SK-MEL-5 (cell line): ENCODE results near the gene LGR4. TPM values are rescaled to one million over a fixed set of nuclear protein-coding genes. Genes with fewer than 3 reads are reported as not detected.
"Not testable (repeated sequence)": the region's sequence is repeated elsewhere in the genome, so short reads cannot be mapped to it uniquely, and the experiment has no call there.

Experiments used
- DNase-seq: peaks from one replicate; pipeline ENCODE4 v3.0.0-alpha.2; 2016; ENCODE audit warnings: low read depth, low spot score
- in situ Hi-C: cut with HindIII; loops from 2 replicates; pipeline ENCODE4 v1.10.0; 2016; ENCODE audit warnings: low sequenced_read_pairs, high pct_unique_total_duplicates, low pct_unique_long_range_greater_than_20kb
- total RNA-seq: library from RNA; depleted of rRNA; stranded (reverse); fragments of >200 nt; shearing (Covaris generic); gene quantifications from 2 replicates; pipeline ENCODE4 v1.2.3, GENCODE V29; 2014

LGR4 gene
- total RNA-seq, 1 experiment from 2014 or later: 10.2 TPM

DNA sequence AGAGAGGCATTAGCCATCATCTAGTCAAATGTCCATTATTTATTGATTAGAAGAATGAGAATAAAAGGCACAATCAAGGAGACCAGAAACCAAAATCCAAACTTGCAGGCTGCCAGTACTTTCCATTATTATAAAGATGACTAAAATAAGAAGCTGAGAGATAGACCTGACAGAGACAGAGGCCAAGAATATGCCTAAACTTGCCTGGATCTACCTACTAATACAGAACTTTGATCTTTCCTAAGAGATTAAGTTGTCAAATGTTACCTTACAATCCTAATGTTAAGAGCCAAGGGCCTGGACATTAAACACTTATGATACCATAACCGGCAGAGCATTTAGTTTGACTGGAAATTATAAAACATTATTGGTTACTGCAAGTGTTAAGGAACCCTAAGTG, 6.2 kb downstream of the LGR4 start:
- DNase-seq: no peak
- in situ Hi-C loops: no loop called here

DNA sequence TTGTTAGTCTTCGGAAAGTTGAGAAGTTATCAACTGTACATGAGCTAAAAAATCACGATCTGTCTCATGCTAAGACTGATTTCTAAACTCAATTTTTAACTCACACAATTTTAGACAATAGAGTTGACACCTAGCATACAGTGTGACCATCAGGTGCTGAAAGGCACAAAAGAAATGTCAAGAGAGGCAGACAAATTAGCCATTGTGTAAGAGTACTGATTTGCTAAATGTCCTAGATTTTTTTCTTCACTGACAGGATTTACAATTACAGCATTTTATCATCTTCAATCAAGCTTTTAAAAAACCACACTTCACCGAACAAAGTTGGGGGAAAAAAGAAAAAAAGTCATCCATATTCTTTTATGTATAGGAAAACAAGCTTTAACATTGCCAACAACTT, 7.0 kb downstream of the LGR4 start:
- DNase-seq: no peak
- in situ Hi-C loops: no loop called here

DNA sequence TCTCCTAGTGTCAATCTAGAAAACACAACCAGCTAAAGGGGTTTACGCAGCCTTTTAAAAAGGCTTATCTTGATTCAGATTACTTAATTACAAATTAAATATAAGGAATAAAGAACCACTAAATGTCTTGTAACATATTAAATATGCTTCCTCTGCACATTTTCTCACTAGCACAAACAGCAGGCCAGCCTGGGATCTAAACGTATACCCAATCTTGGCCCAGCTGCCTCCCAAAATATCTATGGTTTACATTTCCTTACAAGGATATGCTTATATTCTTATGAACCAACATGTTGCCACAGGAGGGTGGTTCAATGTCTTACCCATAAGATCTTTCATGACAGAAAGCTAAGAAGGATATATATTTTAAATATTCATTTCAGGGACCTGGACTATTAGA, 7.7 kb downstream of the LGR4 start:
- no peak for DNase-seq
- in situ Hi-C loops: no loop called here

DNA sequence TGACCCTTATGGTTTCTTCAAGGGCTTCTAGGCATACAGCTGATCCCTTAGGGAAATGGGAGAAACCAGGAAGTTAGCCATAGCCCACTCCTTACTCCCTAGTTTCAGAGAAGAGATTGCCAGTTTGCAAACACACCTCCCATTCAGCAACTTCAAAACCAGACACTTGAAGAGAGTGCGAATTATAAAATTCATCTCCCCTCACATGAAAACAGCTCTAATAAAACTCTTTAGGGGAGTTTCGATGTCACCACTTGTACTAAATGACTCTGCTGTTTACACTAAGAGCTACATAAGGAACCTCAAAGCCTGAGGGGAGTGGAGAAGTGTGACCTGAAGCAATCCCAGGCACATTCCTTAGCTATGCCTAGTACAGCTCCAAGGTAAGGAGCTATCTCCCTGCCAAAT, 8.3 kb downstream of the LGR4 start:
- DNase-seq: peak; percentile 62
- in situ Hi-C loops: no loop called here

- no peak for DNase-seq
- in situ Hi-C loops: no loop called here
These were observed 10.0 kb downstream of the LGR4 start for GRCh38 chr11:27462543-27462942.

- in situ Hi-C loops: no loop called here
- peak; percentile 95 for DNase-seq
These were observed 12.2 kb downstream of the LGR4 start for GRCh38 chr11:27460158-27460978.

GRCh38 chr11:27459191-27459590, 13.4 kb downstream of the LGR4 start:
- peak; percentile 22 for DNase-seq
- in situ Hi-C loops: no loop called here

GRCh38 chr11:27458182-27458581, 14.4 kb downstream of the LGR4 start:
- in situ Hi-C loops: no loop called here
- DNase-seq: no peak

GRCh38 chr11:27456795-27457329, 15.7 kb downstream of the LGR4 start:
- no peak for DNase-seq
- in situ Hi-C loops: no loop called here

DNA sequence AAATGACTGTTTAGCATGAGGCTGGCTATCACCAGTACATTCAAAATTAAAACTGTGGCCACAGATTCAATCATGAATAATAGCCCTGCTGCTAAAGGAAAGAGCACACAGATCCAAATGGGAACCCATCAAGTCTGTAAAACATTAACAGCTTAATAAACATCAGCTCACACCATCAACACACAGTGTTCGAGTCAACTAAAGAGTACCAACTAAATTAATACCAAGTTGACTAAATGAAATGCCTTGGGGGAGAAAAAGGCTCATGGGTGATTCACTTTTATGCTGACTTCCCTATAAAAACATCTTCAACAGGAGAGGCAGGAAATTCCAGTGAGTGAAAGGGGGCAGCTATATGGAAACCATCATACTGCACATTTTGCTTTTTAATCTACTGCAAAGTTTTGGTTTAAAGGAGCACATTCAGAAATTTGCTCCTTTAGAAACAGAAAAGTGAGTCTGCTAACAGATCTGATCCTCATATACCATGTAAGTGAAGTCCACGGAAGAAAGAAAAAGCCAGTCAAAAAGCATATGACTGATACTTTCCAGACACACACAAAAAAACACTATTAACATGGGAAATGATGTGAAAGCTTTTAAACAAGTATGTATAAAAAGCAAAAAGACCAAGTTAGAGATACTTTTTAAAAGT, 16.3 kb downstream of the LGR4 start:
- no peak for DNase-seq
- in situ Hi-C loops: no loop called here

- in situ Hi-C loops: no loop called here
- DNase-seq: no peak
These were observed 16.9 kb downstream of the LGR4 start for GRCh38 chr11:27455667-27456066.

- in situ Hi-C loops: no loop called here
These were observed 18.9 kb downstream of the LGR4 start for GRCh38 chr11:27453701-27454100.

DNA sequence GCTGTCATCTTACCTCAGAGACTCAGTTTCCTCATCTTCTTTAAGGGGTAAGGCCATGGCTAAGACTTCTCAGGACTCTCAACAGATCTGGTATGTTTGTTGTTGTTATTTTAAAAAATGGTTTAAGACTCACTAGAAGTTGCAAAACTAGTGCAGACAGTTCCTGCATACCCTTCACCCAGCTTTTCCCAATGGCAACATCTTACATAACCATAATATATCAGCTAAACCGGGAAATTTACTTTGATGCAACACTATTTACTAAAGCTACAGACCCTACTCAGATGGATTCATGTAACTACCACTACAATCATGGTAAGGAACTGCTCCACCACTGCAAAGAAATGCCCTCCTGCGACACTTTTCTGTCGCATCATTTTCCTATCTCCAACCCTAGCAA, 20.4 kb downstream of the LGR4 start:
- in situ Hi-C loops: no loop called here
- DNase-seq: no peak

More at GRCh38 chr11:27453701-27454100, 18.9 kb downstream of the LGR4 start:
- no peak for DNase-seq

- in situ Hi-C loops: no loop called here
- no peak for DNase-seq
These were observed 21.2 kb downstream of the LGR4 start for GRCh38 chr11:27451244-27451965.

DNA sequence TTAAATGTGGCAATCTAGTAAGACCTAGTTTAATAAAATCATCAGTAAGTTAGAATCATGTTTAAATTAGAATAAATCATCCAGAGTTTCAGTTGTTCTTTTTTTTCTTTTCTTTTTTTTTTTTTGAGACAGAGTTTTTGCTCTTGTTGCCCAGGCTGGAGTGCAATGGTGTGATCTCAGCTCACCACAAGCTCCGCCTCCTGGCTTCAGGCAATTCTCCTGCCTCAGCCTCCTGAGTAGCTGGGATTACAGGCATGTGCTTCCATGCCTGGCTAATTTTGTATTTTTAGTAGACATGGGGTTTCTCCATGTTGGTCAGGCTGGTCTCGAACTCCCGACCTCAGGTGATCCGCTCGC, 24.4 kb downstream of the LGR4 start:
- in situ Hi-C loops, DNase-seq: not testable (repeated sequence)

- in situ Hi-C loops: no loop called here
- no peak for DNase-seq
These were observed 25.1 kb downstream of the LGR4 start for GRCh38 chr11:27447288-27448183.

DNA sequence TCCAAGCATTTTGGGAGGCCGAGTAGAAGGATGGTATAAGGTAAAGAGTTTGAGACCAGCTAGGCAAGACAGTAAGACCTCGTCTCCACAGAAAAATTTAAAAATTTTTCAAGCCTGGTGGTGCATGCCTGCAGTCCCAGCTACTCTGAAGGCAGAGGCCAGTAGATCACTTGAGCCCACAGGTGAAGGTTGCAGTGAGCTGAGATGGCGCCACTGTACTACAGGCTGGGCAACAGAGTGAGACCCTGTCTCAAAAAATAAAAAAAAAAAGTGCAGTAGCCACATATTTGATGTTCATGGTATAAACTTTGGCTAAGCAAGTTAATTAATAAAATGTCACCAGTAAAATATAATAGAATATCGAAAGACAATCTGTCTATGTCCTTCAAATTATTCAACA, 27.0 kb downstream of the LGR4 start:
- no peak for DNase-seq
- in situ Hi-C loops: no loop called here
